ENCODE measurements around the gene UPB1. TPM values are rescaled to one million over a fixed set of nuclear protein-coding genes. Genes with fewer than 3 reads are reported as not detected.

UPB1 gene
- total RNA-seq, 1 experiment from 2014 or later, result 0.09 TPM

- TF ChIP-seq USF2 (CRISPR knock-in tag; IDR thresholded peaks at IDR 0.05), result no peak
- no peak for TF ChIP-seq NR2C2 (CRISPR knock-in tag; IDR thresholded peaks at IDR 0.05)
- no peak for TF ChIP-seq ELF4 (CRISPR knock-in tag; IDR thresholded peaks at IDR 0.05; ENCODE audit: low read depth)
- TF ChIP-seq NFE2L1 (CRISPR knock-in tag; IDR thresholded peaks at IDR 0.05), result no peak
- no peak for TF ChIP-seq CDX4 (CRISPR knock-in tag; IDR thresholded peaks at IDR 0.05; ENCODE audit: borderline replicate concordance)
- no peak for TF ChIP-seq MYBL2 (CRISPR knock-in tag; IDR thresholded peaks at IDR 0.05)
- no peak for TF ChIP-seq ZNF425 (CRISPR knock-in tag; conservative IDR thresholded peaks at IDR 0.05)
- no peak for TF ChIP-seq PREB (CRISPR knock-in tag; IDR thresholded peaks at IDR 0.05; ENCODE audit: borderline replicate concordance)
- no peak for TF ChIP-seq PRDM15 (CRISPR knock-in tag; IDR thresholded peaks at IDR 0.05)
- no peak for TF ChIP-seq AFF4 (CRISPR knock-in tag; IDR thresholded peaks at IDR 0.05; ENCODE audit: borderline replicate concordance)
- no peak for TF ChIP-seq ZNF423 (CRISPR knock-in tag; IDR thresholded peaks at IDR 0.05)
- TF ChIP-seq RELA (CRISPR knock-in tag; IDR thresholded peaks at IDR 0.05; ENCODE audit: borderline replicate concordance), result no peak
- no peak for TF ChIP-seq ZBTB21 (CRISPR knock-in tag; IDR thresholded peaks at IDR 0.05; ENCODE audit: borderline replicate concordance)
- no peak for TF ChIP-seq EMX1 (CRISPR knock-in tag; IDR thresholded peaks at IDR 0.05)
- TF ChIP-seq CBFB (CRISPR knock-in tag; IDR thresholded peaks at IDR 0.05; ENCODE audit: low read depth), result no peak
- no peak for TF ChIP-seq JUN (CRISPR knock-in tag; IDR thresholded peaks at IDR 0.05)
- TF ChIP-seq ZNF219 (CRISPR knock-in tag; IDR thresholded peaks at IDR 0.05; ENCODE audit: borderline replicate concordance), result no peak
- TF ChIP-seq SMAD4 (CRISPR knock-in tag; IDR thresholded peaks at IDR 0.05), result no peak
- no peak for TF ChIP-seq HMGXB4 (CRISPR knock-in tag; IDR thresholded peaks at IDR 0.05)
- no peak overlapping the region for H3K4me3 Mint-ChIP-seq
- no peaks in the 10 kb centered on the region for H3K9me3 Mint-ChIP-seq
- ATAC-seq (no peak), DNase-seq (ENCODE audit: low spot score) (no peak)
- ChIA-PET POLR2A (no interaction called here), CTCF (no interaction called here)
- H3K27ac Mint-ChIP-seq, result no peak overlapping the region
- no peaks in the 10 kb centered on the region for H3K4me1 Mint-ChIP-seq
- H3K27me3 Mint-ChIP-seq (ENCODE audit: low read depth), result no peaks in the 10 kb centered on the region
- peaks cover 39% of the 10 kb centered on the region for H3K36me3 Mint-ChIP-seq
These were observed 47.5 kb downstream of the UPB1 start for GRCh38 chr22:24542641-24543040.

Measured in WTC11 (cell line).